GM19099 (cell line): Measurements from ENCODE around the gene APBB2.

Experiments used
- POLR2A ChIP-seq: IDR thresholded peaks from 3 replicates; pipeline ENCODE4 v1.6.1; 2011; ENCODE audit warnings: low read depth; ENCODE audit not compliant: insufficient read length; ENCODE audit errors: extremely low read depth

The APBB2 gene

DNA sequence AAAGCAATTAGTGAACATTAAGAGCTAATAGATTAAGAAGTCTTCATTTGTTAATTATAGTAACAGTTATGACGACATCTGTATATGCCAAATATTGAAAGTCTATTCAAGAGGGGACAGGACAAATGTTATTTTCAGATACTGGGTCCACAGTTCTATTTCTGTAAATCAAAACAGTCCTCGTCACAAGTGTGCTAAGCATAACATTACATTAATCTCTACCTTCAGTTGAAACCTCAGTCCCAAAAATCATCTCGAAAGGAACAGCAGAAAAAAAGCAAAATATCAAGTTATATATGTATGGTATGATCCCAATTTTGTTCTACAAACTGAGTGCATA lies 70.3 kb downstream of the APBB2 start:
- no peak for TF ChIP-seq POLR2A

- no peak for TF ChIP-seq POLR2A
Observed at GRCh38 chr4:41143311-41144039, 70.9 kb downstream of the APBB2 start.

GRCh38 chr4:41142376-41143310 lies 71.7 kb downstream of the APBB2 start:
- TF ChIP-seq POLR2A: no peak

GRCh38 chr4:41141900-41142299 lies 72.4 kb downstream of the APBB2 start:
- TF ChIP-seq POLR2A: no peak

- TF ChIP-seq POLR2A: no peak
Observed at GRCh38 chr4:41140410-41140809, 73.9 kb downstream of the APBB2 start.

- no peak for TF ChIP-seq POLR2A
Observed at GRCh38 chr4:41137879-41138278, 76.5 kb downstream of the APBB2 start.

DNA sequence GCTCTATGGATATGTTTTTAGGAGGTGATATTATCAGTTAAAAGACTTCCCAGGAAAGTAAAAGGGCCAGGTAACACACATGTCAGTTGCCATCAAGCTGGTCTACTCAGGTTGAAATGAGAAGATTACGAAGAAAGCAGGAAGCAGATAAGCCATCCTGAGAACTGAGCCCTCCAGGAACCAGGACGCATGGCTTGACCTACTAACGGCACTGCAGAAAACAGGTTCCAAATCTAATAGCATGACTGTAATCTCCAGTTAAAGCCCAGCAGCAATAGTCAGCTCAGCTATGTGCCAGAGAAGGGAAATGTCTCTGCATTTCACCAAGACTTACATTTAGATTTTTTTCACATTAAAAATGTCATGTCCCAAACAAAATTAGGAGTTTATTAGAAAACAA lies 77.9 kb downstream of the APBB2 start:
- TF ChIP-seq POLR2A: no peak

DNA sequence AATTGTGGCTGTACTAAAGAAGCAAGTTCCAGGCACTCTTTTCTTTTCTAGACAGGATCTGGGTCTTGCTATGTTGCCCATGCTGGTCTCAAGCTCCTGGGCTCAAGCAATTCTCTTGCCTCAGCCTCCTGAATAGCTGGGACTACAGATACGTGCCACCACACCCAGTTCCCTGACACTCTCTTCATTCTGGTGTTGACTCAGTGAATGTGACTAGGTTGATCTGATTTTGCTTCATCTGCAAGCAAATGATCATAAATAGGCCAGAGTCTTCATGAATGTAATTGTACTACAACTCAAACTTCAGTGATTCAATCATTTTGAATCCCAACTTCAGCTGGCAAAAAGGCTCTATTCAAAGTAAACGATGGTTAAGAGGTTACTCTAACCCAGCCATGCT lies 78.5 kb downstream of the APBB2 start:
- no peak for TF ChIP-seq POLR2A

DNA sequence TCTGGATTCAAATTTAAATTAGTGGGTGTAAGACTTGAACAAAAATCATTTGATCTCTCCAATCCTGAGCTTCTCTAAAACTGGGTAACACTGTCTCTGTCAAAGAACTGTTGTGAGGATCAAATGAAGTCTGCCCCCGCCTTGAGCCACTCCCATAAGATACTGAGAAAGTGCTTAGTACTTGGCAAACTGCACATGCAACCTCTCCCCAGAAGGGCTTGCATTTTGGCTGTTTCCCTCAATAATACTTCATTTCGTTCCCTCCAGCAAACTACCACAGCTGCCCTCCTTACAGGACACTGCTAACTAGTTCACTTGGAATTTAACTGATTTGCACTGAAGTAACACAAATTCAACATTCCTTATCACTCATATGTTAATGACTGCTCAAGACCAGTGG lies 79.8 kb downstream of the APBB2 start:
- no peak for TF ChIP-seq POLR2A

- TF ChIP-seq POLR2A: no peak
Observed at GRCh38 chr4:41133454-41134018, 80.8 kb downstream of the APBB2 start.

GRCh38 chr4:41132055-41132683 lies 82.2 kb downstream of the APBB2 start:
- no peak for TF ChIP-seq POLR2A

DNA sequence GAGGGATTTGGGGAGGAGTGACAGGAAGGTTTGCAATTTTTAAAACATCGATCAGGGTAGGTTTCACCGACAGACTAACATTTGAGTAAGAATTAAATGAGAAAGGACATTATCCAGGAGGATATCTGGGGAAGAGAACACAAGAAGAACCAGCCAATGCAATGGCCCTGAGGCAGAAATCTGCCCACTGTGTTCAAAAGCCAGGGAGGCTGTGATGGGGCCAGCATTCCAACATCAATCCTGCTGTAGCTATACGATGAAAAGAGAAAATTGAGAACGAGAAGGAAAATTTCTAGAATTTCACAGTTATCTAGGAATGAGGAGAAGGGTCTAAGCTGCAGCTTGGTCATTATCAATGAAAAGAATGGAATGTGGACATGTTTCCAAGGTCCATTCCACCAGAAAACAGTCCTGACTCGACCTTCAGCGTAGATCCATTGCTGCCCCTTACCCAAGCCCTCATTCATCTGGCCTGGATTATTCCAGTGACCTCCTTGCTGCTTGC lies 84.4 kb downstream of the APBB2 start:
- no peak for TF ChIP-seq POLR2A

DNA sequence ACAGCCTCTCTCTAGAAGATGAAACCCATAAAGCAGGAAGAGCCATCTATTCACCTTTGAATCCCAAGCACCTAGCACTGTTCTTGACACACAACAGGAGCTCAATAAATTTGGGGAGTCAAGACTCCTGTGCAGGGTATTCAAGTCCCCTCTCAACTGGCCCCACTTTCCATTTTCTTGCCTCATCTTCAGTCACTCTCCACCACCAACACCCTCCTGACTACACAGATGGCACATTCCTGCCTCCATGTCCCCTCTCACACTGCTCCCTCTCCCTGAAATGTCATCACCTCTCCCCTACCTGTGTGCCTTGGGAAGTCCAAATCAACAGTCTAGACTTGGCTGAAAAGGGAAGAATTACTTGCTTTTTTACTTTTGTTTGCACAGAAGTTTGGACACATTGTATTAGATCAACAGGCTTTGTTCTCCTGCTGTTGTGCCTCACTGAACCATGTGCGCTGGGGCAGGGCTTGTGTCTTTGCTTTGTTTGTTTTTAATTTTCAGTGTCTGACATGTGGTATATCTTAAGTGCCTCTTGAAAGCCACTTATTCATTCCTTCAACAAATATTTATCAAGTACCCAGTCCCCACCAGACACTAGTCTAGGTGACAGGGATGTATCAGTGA lies 85.1 kb downstream of the APBB2 start:
- TF ChIP-seq POLR2A: no peak

DNA sequence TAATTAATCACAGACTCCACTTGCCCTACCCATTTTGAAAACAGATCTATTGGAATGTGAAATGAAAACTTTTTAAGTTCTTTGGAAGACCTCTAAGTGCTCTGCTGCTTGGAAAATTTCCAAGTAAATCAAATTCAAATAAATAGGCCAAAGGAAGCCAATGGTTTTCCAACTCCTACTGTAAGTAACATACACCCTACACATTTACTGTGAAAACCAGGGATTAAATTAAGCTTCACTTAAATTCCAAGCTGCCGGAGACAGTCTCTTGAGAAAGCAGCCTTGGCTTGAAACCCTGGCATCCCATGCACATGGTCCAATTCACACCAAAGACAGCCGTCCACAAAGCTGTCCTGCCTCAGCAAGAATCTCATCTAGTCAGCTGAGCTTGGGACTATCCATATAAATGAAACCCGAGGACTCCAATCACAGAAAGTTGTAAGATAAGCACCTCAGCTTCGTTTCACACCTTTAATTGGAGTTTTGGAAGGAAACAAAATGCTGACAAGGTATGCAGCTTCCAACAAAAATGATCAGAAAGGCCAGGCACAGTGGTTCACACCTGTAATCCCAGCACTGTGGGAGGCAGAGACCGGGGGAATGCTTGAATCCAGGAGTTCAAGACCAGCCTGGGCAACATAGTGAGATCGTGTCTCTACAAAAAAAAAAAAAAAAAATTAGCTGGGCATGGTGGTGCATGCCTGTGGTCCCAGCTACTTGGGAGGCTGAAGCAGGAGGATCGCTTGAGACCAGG lies 88.6 kb downstream of the APBB2 start:
- TF ChIP-seq POLR2A: no peak
